DND-41 (cell line): Measurements from ENCODE around the gene PNMA8B.

Experiments used
- ATAC-seq: fragments of 200-7000 bp; cut with Tn5 transposase; 3 replicates; pipeline ENCODE4 v1.9.1; 2021; ENCODE audit warnings: low read depth; ENCODE audit not compliant: insufficient read depth
- DNase-seq: peaks from one replicate; pipeline ENCODE4 v3.0.0-alpha.2; 2020
- H2AFZ ChIP-seq: 2 replicates; pipeline ENCODE4 v1.6.0; 2012; ENCODE audit warnings: low read depth, low read length
- H3K27ac ChIP-seq: 2 replicates; pipeline ENCODE4 v1.5.1; 2012; ENCODE audit warnings: low read length, inconsistent platforms
- H3K27me3 ChIP-seq: fragments of 200-600 bp; sonication (generic); 2 replicates; pipeline ENCODE4 v1.6.0; 2012; ENCODE audit warnings: low read length, mild to moderate bottlenecking, inconsistent platforms; ENCODE audit not compliant: insufficient read depth, poor library complexity
- H3K36me3 ChIP-seq: 2 replicates; pipeline ENCODE4 v1.5.1; 2012; ENCODE audit warnings: low read length, inconsistent platforms; ENCODE audit not compliant: insufficient read depth
- H3K4me1 ChIP-seq: 2 replicates; pipeline ENCODE4 v1.5.1; 2012; ENCODE audit warnings: mild to moderate bottlenecking, low read length; ENCODE audit not compliant: insufficient read depth
- H3K4me2 ChIP-seq: 2 replicates; pipeline ENCODE4 v1.6.0; 2012; ENCODE audit warnings: mild to moderate bottlenecking, moderate library complexity, low read length, inconsistent platforms; ENCODE audit not compliant: insufficient read depth
- H3K4me3 ChIP-seq, 2 experiments: fragments of 200-600 bp in 1 of 2; shearing (Covaris generic) in 1 of 2; 2 replicates each; pipeline ENCODE4 v1.5.1; 2012 to 2016; ENCODE audit warnings: inconsistent platforms in 2 of 2, low read length in 2 of 2, mild to moderate bottlenecking in 2 of 2, low read depth in 1 of 2, moderate library complexity in 1 of 2
- H3K79me2 ChIP-seq: 2 replicates; pipeline ENCODE4 v1.6.0; 2012; ENCODE audit warnings: low read length, inconsistent platforms; ENCODE audit not compliant: insufficient read depth
- H3K9ac ChIP-seq: 2 replicates; pipeline ENCODE4 v1.6.0; 2012; ENCODE audit warnings: low read depth, mild to moderate bottlenecking, inconsistent platforms, low read length, moderate library complexity
- H3K9me3 ChIP-seq: 2 replicates; pipeline ENCODE4 v1.5.1; 2012; ENCODE audit warnings: low read length, moderate library complexity, mild to moderate bottlenecking, inconsistent platforms; ENCODE audit not compliant: insufficient read depth, severe bottlenecking
- H4K20me1 ChIP-seq: 2 replicates; pipeline ENCODE4 v1.6.0; 2012; ENCODE audit warnings: low read length; ENCODE audit not compliant: insufficient read depth
- EZH2 ChIP-seq: IDR thresholded peaks from 3 replicates; pipeline ENCODE4 v1.6.1; 2012; ENCODE audit warnings: borderline replicate concordance, low read depth, mild to moderate bottlenecking, moderate library complexity, low read length, inconsistent platforms; ENCODE audit not compliant: severe bottlenecking
- TF ChIP-seq, protein P1 (sequence below): IDR thresholded peaks from 2 replicates; pipeline ENCODE4 v1.5.1; 2012; ENCODE audit warnings: borderline replicate concordance, low read length, moderate library complexity, mild to moderate bottlenecking; ENCODE audit not compliant: poor library complexity, severe bottlenecking; ENCODE audit errors: extremely low read depth

Gene PNMA8B

DNA sequence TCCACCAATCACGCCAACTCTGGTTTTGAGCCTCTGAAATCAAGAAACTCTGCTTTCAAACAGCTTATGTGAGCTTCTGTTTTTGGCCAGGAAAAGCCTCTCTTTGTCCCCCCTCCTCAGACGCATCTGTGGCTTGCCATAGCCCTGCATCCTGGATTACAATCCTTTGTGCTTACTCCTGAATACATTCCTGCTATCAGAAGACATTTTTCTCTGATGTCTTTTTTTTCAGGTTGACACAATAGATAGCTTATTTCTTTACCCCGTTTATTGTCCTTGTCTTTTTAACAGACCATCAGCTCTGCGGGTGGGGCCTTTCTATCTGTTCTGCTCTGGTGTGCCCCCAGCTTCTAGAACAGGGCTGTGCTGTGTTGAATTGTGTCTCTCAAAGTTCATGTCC lies 11.0 kb downstream of the PNMA8B start:
- H3K4me1 ChIP-seq, result no peaks in the 10 kb centered on the region
- H3K4me2 ChIP-seq, result no peak overlapping the region
- no peak for TF ChIP-seq EZH2
- TF ChIP-seq, protein P1, sequence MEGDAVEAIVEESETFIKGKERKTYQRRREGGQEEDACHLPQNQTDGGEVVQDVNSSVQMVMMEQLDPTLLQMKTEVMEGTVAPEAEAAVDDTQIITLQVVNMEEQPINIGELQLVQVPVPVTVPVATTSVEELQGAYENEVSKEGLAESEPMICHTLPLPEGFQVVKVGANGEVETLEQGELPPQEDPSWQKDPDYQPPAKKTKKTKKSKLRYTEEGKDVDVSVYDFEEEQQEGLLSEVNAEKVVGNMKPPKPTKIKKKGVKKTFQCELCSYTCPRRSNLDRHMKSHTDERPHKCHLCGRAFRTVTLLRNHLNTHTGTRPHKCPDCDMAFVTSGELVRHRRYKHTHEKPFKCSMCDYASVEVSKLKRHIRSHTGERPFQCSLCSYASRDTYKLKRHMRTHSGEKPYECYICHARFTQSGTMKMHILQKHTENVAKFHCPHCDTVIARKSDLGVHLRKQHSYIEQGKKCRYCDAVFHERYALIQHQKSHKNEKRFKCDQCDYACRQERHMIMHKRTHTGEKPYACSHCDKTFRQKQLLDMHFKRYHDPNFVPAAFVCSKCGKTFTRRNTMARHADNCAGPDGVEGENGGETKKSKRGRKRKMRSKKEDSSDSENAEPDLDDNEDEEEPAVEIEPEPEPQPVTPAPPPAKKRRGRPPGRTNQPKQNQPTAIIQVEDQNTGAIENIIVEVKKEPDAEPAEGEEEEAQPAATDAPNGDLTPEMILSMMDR, result no peak
- H3K36me3 ChIP-seq, result no peaks in the 10 kb centered on the region
- no peaks in the 10 kb centered on the region for H3K79me2 ChIP-seq
- no peaks in the 10 kb centered on the region for H3K9me3 ChIP-seq
- no peak overlapping the region for H3K27ac ChIP-seq
- no peak overlapping the region for H3K9ac ChIP-seq
- DNase-seq (no peak), ATAC-seq (no peak)
- H3K27me3 ChIP-seq, result peaks cover 5% of the 10 kb centered on the region
- H2AFZ ChIP-seq, result no peak overlapping the region
- H3K4me3 ChIP-seq, result no peak overlapping the region
- H4K20me1 ChIP-seq, result no peaks in the 10 kb centered on the region

DNA sequence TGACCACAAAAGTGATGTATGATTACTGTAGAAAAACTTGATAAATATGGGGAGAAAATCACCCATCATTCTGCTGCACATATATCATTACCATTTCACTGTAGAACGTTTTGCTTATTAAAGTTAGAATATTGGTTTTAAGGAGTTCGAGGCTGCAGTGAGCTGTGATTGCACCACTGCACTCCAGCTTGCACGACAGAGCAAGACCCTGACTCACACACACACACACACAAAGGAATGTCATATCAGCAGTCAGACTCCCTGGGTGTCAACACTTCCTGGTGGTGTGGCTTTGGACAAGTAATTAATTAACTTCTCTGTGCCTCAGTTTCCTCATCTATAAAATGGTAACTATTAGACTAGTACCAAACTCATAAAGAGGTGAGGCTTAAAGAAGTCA lies 13.0 kb downstream of the PNMA8B start:
- no peaks in the 10 kb centered on the region for H3K9me3 ChIP-seq
- ATAC-seq (no peak), DNase-seq (no peak)
- no peak overlapping the region for H3K27ac ChIP-seq
- no peaks in the 10 kb centered on the region for H3K36me3 ChIP-seq
- peaks cover 5% of the 10 kb centered on the region for H3K27me3 ChIP-seq
- no peaks in the 10 kb centered on the region for H3K4me1 ChIP-seq
- H3K9ac ChIP-seq, result no peak overlapping the region
- H3K4me2 ChIP-seq, result no peak overlapping the region
- H2AFZ ChIP-seq, result no peak overlapping the region
- no peak for TF ChIP-seq EZH2
- TF ChIP-seq, protein P1, result no peak
- H3K4me3 ChIP-seq, result no peak overlapping the region
- no peaks in the 10 kb centered on the region for H3K79me2 ChIP-seq
- H4K20me1 ChIP-seq, result no peaks in the 10 kb centered on the region

DNA sequence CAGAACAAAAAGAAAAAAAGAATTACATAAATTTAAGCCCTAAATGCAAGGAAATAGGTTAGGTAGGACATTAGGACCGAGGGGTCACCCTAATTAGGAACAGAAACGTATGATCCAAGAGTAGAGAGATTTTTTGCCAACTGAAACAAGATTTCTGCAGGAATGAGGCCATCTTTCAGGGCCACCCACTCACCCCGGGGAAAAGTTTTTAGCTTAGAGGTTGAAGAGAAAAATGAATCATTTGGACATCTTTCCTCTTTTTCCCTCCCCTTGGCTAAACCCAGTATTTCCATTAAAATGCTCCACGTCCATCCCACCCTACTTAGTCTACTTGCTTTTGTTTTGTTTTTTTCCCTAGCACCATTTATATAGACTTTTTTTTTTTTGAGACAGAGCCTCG lies 13.7 kb downstream of the PNMA8B start:
- Histone ChIP-seq H3K4me2 (no peak overlapping the region), H3K27me3 (peaks cover 5% of the 10 kb centered on the region), H2AFZ (no peak overlapping the region), H3K79me2 (no peaks in the 10 kb centered on the region), H3K9me3 (no peaks in the 10 kb centered on the region), H3K4me1 (no peaks in the 10 kb centered on the region), H4K20me1 (no peaks in the 10 kb centered on the region), H3K36me3 (no peaks in the 10 kb centered on the region), H3K9ac (no peak overlapping the region), H3K27ac (no peak overlapping the region), H3K4me3 (no peak overlapping the region)
- ATAC-seq, result no peak
- no peak for DNase-seq
- TF ChIP-seq, protein P1, result no peak
- no peak for TF ChIP-seq EZH2

DNA sequence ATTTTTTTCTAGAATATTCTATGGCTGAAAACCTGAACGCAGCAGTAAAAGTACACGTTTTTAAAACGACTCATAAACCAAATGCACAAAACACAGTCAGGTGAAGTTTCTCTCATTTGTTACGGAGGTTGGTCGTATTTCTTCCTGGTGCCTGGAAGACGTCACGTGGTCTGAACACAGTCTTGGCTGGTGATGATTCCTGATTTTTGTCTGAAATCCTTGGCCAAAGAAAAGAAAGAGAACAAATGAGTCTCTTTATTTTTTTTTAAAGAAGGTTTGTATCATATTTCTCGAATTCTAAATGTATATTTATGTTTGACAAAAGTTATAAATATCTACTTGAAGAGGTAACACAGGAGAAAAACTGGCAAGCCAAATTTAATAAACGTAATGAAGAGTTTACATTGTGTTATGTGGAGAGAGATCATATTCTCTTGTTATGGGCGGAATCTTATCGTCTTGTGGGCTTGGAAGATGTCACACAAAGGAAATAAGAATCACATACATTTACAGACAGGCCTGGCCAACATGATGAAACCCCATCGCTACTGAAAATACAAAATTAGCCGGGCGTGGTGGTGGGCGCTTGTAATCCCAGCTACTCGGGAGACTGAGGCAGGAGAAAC lies 14.3 kb downstream of the PNMA8B start:
- H3K4me3 ChIP-seq, result no peak overlapping the region
- no peaks in the 10 kb centered on the region for H3K4me1 ChIP-seq
- H2AFZ ChIP-seq, result no peak overlapping the region
- TF ChIP-seq, protein P1, result no peak
- H3K36me3 ChIP-seq, result no peaks in the 10 kb centered on the region
- no peaks in the 10 kb centered on the region for H3K79me2 ChIP-seq
- no peak for DNase-seq
- no peak overlapping the region for H3K27ac ChIP-seq
- H3K9ac ChIP-seq, result no peak overlapping the region
- H3K4me2 ChIP-seq, result no peak overlapping the region
- peaks cover 5% of the 10 kb centered on the region for H3K27me3 ChIP-seq
- ATAC-seq, result no peak
- no peaks in the 10 kb centered on the region for H4K20me1 ChIP-seq
- no peaks in the 10 kb centered on the region for H3K9me3 ChIP-seq
